ENCODE measurements around the gene MKRN2OS. TPM values are rescaled to one million over a fixed set of nuclear protein-coding genes. Genes with fewer than 3 reads are reported as not detected.

The MKRN2OS gene
- total and polyA plus RNA-seq, 10 of the 15 experiments (the other 5 are each of a cell fraction or from before 2014, with no cell fraction given), result 0.20 to 1.0 (median 0.40) TPM; not detected in 4

- Histone ChIP-seq H3K4me2 (ENCODE audit: control insufficient read depth, insufficient read depth) (no peak overlapping the region), H3K36me3 (ENCODE audit: control insufficient read depth in 2 of 2, insufficient read depth in 2 of 2, low read length in 1 of 2) (peaks cover 7 to 18% of the 10 kb centered on the region in 2 experiments), H3K4me1 (ENCODE audit: control insufficient read depth, insufficient read depth, low read length) (no peaks in the 10 kb centered on the region), H3K27me3 (replicated peaks in 1 of 2; ENCODE audit: control insufficient read depth in 2 of 2, insufficient read depth in 2 of 2, low read length in 1 of 2) (no peaks in the 10 kb centered on the region), H3K4me3 (no peak overlapping the region), H3K79me2 (ENCODE audit: control insufficient read depth, insufficient read depth, low read length) (no peaks in the 10 kb centered on the region), H4K20me1 (ENCODE audit: control insufficient read depth, insufficient read depth) (no peaks in the 10 kb centered on the region), H2AFZ (ENCODE audit: control insufficient read depth, low read depth, low read length) (no peak overlapping the region), H3K9ac (ENCODE audit: control insufficient read depth, insufficient read depth, low read length) (no peak overlapping the region), H3K9me3 (replicated peaks; ENCODE audit: control insufficient read depth, insufficient read depth, low read length) (no peaks in the 10 kb centered on the region), H3K27ac (ENCODE audit: control insufficient read depth, insufficient read depth) (no peak overlapping the region)
- intact Hi-C loops (cut with micrococcal nuclease; ENCODE audit: unreplicated experiment) (no loop called here), in situ Hi-C loops (cut with MboI) (no loop called here)
- DNase-seq (ENCODE audit: low read depth, low spot score) (no peak), ATAC-seq (no peak), FAIRE-seq (no peak)
- WGBS (ENCODE audit: insufficient coverage, insufficient replicate concordance, low lambda C conversion rate, missing lambda C conversion rate), result 81% methylated on average over 5 of the region's 5 CpGs
- CTCF ChIA-PET, result interaction anchor here (0.5 kb wide), 1 partner anchor 224 kb away, joined by 3 read pairs; no protein-coding TSS in a partner anchor
- TF ChIP-seq WRNIP1 (IDR thresholded peaks at IDR 0.05; ENCODE audit: borderline replicate concordance, low read depth, low read length), result no peak
- TF ChIP-seq RAD51 (IDR thresholded peaks at IDR 0.05), result no peak
- no peak for TF ChIP-seq CREB1 (IDR thresholded peaks at IDR 0.05; ENCODE audit: low read depth)
- TF ChIP-seq TBL1XR1 (IDR thresholded peaks at IDR 0.05; ENCODE audit: low read depth, low read length), result no peak
- TF ChIP-seq STAT1 (conservative IDR thresholded peaks at IDR 0.05), result no peak
- no peak for TF ChIP-seq ZNF217 (IDR thresholded peaks at IDR 0.05)
- TF ChIP-seq CEBPB (IDR thresholded peaks at IDR 0.05; ENCODE audit: borderline replicate concordance in 1 of 2, low read depth in 2 of 2, low read length in 2 of 2), result no peak
- TF ChIP-seq CHD2 (IDR thresholded peaks at IDR 0.05; ENCODE audit: borderline replicate concordance, low read depth, low read length), result no peak
- TF ChIP-seq NR2C2 (IDR thresholded peaks at IDR 0.05; ENCODE audit: borderline replicate concordance, control insufficient read depth, insufficient read length, low read depth), result no peak
- TF ChIP-seq ZZZ3 (IDR thresholded peaks at IDR 0.05; ENCODE audit: control insufficient read depth, insufficient read length, low read depth), result no peak
- TF ChIP-seq KDM1A (IDR thresholded peaks at IDR 0.05; ENCODE audit: borderline replicate concordance), result no peak
- TF ChIP-seq TCF3 (IDR thresholded peaks at IDR 0.05; ENCODE audit: borderline replicate concordance, insufficient read depth, low read depth, low read length), result no peak
- no peak for TF ChIP-seq POLR2AphosphoS5 (IDR thresholded peaks at IDR 0.05; ENCODE audit: low read length)
- TF ChIP-seq TCF12 (IDR thresholded peaks at IDR 0.05; ENCODE audit: low read depth, low read length), result no peak
- no peak for TF ChIP-seq ESRRA (IDR thresholded peaks at IDR 0.05; ENCODE audit: low read length)
- no peak for TF ChIP-seq MEF2B (IDR thresholded peaks at IDR 0.05; ENCODE audit: partially characterized antibody, poor library complexity, severe bottlenecking)
- TF ChIP-seq EZH2 (IDR thresholded peaks at IDR 0.05; ENCODE audit: borderline replicate concordance, control insufficient read depth, low read depth, low read length), result no peak
- no peak for TF ChIP-seq BRCA1 (IDR thresholded peaks at IDR 0.05; ENCODE audit: low read depth, low read length)
- no peak for TF ChIP-seq IKZF2 (IDR thresholded peaks at IDR 0.05)
- TF ChIP-seq SMARCA5 (IDR thresholded peaks at IDR 0.05), result no peak
- SMC1A ChIA-PET (ENCODE audit: uncharacterized antibody, unreplicated experiment), result no interaction called here
- RAD21 ChIA-PET (ENCODE audit: unreplicated experiment), result no interaction called here
- no TSS peak for BruUV-seq (replicated peaks)
- POLR2A ChIA-PET, result no interaction called here
Observed at GRCh38 chr3:12499474-12499873, 45.8 kb downstream of the MKRN2OS start.
